ENCODE data around the gene RGS17.

The RGS17 gene

DNA sequence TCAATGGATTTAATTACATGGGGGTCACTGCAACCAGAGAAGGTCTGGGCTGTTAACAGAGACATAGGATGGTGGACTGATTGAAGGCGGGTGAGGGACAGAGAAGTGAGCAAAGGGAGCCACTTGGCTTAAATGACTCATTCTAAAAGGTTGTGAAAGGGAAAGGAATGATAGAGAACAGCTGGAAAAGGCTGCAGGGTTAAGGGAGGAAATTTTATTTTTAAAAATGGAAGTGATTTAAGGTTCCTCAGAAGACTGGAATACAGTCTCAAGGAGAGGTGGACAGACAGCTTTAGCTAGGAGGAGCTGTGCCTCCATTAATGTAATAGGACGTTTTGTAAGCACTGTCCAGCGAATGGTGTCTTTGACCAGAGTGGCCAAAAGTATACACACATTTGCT lies 46.7 kb downstream of the RGS17 start:
- DNase-seq (ENCODE audit: low read depth in 2 of 2) = no peak

DNA sequence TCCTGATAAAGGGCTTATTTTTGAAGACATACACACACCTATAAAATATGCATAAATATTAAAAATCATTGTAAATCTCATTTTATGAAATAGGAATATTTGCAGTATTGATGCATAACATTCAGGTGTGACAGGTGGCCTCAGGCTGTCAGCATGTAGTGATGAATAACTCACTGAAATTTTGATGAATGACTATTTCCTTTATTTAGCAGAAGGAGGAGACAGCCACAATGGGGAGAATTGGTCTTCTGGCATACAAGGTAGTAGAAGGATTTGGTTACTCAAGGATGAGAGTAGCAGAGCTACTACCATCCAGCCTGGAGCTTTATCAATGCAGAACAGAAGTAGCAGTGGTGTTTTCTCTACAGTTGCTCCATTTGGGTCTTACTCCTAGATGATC lies 47.2 kb downstream of the RGS17 start:
- no peak for DNase-seq (ENCODE audit: low read depth in 2 of 2)

DNA sequence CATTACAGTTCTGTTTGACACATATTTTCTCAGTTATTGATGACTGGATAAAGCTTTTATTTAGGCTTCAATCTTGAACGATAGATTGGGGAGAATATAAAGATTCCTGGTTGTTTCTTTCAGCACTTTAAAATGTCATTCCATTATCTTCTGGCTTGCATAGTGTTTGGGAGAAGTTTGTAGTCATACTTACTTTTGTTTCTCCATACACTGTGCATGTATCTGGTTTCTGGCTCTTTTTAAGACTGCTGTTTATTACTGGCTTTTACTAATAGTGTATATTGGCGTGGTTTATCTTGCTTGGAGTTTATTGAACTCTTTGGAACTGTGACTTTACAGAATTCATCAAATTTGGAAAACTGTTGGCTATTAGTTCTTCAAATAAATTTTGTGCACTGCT lies 49.2 kb downstream of the RGS17 start:
- no peak for DNase-seq (ENCODE audit: low read depth in 2 of 2)

DNA sequence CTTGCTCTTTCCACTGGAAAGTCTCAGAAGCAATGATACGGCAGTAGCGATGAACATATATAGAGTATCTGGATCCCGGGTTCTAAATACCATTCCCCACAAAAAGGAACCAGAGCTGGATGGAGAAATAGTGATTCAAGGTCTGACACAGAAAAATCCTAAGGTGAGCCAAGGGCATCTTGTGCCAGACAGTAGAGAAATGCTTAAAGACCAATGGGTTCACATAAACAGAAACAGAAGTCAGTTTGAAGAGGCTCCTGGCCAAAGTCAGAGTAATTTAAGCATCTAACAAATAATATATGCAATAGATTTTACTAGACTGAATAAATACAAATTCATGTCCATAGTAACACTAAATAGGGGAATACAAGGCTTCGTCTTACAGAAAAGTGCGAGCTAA lies 54.7 kb downstream of the RGS17 start:
- DNase-seq (ENCODE audit: low read depth in 2 of 2) = no peak

DNA sequence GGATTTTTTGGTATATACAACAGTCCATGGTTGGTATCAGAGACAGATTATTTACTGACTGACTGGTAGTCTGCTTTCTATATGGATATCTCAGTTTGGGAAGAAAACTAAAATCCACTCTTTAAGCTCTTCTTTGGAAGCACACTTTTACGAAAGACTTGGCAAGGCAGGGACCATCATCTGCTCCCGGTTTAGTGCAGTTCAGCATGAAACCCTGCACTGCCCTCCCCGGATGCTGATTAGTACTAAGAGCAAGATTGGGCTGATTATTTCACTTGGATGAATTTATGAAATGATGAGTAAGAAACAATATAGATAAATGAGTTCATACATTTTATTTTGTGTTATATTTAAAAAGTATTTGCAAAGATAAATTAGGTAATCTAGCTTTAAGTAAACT lies 56.3 kb downstream of the RGS17 start:
- no peak for DNase-seq (ENCODE audit: low read depth in 2 of 2)

DNA sequence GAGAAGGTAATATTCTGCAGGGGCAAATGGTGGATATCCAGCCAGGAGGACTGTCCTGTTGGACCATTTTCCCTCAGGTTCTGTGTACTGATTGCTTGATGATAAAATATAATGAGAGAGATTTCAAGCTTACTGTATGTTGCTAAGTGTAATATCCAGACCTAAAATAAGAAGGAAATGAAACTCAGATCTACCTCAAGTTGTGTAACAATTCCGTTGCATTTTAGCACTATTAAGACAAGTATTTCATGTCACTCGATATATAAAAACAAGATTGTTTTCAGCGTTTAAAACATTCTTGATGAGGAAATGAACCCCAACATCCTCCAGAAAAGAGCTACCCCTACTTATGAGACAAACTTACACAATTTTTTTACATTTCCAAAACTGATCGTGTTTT lies 57.2 kb downstream of the RGS17 start:
- no peak for DNase-seq (ENCODE audit: low read depth in 2 of 2)

DNA sequence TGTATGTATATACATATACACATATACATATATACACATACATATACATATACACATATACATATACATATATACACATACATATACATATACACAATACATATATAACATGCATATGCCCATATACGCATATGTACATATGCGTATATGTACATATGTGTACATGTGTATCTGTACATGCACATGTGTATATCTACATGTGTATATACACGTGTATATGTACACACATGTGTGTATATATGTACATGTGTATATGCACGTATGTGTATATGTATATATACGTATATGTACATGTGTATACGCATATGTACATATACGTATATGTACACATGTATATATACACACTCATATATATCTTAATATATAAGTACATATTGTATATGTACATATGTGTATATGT lies 60.3 kb downstream of the RGS17 start:
- DNase-seq (ENCODE audit: low read depth in 2 of 2) = no peak

DNA sequence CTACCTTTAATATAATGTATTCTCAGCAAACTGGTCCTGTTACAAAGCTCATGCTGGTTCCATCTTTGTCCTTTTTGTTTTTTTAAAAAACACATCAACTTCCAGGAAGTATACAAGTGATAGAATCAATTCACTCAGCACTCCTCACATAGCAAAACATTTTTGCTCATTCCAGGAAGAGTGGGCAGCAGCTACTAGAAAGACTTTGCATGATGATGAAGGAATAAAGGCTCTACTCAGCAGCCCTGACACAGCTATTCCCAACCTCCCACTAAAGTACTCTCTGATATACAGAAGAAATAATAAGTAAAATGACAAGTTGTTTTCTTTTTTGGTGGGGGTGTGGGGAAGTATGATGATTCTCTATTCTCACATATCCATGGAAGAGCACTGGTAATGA lies 61.2 kb downstream of the RGS17 start:
- DNase-seq (ENCODE audit: low read depth in 2 of 2) = no peak

DNA sequence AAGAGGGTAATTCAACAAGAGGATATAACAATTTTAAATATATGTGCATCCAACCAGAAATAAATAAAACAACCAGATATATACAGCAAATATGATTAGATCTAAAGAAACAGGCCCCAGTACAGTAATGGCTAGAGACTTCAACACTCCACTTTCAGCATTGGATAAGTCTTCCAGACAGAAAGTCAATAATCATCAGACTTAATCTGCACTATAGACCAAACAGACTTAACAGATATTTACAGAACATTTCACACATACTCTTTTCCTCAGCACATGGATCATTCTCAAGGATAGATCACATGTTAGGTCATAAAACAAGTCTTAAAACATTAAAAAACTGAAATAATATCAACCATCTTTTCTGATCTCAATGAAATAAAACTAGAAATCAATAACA lies 65.9 kb downstream of the RGS17 start:
- DNase-seq (ENCODE audit: low read depth in 2 of 2) = no peak

DNA sequence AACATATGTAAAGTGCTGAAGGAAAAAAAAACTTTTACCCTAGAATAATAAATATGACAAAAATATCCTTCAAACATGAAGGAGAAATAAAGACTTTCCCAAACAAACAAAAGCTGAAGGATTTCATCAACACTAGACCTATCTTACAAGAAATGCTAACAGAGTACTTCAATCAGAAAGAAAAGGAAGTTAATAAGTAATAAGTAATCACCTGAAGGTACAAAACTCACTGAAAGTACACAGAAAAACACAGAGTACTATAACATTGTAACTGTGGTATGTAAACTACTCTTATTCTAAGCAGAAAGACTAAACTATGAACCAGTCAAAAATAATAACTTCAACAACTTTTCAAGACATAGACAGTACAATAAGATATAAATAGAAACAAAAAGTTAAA lies 67.1 kb downstream of the RGS17 start:
- no peak for DNase-seq (ENCODE audit: low read depth in 2 of 2)

DNA sequence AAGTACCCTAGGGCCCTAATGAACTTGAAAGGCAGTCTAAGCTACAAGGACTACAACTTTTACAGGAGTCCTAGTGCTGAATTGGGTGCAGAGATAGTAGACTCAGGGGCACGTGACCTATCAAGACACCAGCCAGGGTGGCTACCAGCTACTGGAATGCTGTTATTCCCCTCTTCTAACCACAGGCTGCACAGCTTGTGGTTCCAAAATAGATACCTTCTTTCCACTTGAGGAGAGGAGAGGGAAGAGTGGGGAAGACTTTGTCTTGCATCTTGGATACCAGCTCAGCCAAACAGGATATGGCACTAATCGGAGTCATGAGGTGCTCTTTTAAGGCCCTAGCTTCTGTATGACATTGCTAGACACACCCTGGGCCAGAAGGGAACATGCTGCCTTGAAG lies 68.6 kb downstream of the RGS17 start:
- no peak for DNase-seq (ENCODE audit: low read depth in 2 of 2)

DNA sequence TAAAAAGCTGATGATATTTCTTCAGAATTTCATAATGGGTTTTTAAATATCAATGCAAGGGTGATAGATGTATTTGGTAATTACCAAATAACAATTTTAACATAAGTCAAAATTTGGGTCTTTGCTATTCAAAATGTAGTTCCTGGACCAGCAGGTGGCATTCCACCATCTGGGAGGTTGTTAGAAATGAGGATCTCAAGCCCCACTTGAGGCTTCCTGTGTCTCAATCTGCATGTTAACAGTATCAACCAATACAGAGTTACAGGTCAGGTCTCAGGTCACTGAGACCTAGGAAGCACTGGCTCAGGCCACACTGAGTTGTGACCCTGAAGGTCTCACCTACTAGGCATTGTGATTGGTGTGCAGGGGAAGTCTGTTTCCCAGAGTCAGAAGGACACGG lies 71.3 kb downstream of the RGS17 start:
- no peak for DNase-seq (ENCODE audit: low read depth in 2 of 2)

DNA sequence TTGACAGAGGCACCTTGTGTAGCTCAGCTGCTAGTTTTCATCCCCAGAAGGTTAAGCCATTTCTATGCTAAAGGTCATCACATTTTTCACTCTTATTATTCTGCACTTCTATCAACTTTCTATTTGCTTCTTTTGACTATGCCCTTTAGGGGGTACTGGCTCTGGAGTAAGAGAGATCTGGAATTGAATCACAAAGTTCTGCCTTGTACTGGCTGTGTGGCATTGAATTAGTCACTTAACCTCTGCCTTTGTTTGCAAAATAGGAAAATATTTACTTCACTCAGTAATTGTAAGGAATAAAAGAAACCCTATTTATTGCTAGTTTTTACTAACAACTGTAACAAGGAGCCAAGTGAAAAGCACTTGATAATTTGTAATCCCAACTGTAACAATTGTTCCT lies 71.8 kb downstream of the RGS17 start:
- DNase-seq (ENCODE audit: low read depth in 2 of 2) = no peak

DNA sequence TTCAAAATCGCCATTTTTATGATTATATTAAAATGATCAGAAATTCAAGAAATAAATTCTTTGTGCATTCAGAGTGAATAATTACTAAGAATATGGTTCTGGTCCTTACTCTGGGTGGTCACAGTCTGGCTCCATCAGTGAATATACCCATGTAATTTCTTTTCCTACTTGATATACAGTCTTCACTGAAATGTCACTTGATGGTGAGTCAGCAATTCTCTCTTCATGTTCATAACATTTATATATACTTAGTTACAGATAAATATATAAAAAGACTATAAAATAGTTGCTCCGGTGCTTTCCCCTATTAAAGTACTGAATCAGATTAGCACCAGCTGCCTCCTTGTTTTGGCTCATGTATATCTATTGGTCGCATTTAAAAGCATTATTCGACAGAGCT lies 72.2 kb downstream of the RGS17 start:
- DNase-seq (ENCODE audit: low read depth in 2 of 2) = no peak

DNA sequence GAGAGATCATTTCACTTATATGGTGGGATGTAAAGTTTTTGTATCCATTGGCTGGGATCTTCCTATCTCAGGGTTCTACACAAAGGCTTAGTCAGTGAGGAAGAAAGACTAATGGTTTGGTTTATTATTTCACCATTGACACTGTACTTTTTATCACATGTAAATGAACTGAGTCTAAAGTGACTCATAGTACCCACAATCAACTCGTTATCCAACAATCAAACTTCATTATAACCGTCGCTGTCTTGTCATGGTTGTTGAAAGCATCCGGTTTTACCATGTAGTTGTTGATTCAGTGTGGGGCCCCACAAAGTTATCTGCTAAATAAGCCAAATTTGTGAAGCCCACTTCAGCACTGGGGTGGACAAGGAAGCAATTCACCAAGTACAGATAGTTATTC lies 72.8 kb downstream of the RGS17 start:
- no peak for DNase-seq (ENCODE audit: low read depth in 2 of 2)

DNA sequence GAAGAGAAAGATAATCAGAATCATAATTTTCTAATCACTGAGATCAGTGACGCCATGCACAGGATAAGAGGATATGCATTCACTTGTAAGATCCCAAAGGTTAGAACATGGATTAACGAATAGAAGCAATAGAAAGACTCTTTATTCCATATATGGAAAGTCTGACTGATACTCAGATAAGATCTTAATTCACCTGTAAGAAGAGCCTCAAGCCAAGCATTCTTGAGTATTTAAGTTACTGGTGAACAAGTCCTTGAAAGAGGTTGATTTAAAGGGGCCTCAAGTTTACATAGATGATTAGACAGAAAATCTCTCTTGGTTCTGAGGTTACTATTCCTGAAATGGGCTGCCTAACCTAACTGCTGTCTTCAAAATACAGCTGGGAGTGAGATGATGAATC lies 74.8 kb downstream of the RGS17 start:
- no peak for DNase-seq (ENCODE audit: low read depth in 2 of 2)

DNA sequence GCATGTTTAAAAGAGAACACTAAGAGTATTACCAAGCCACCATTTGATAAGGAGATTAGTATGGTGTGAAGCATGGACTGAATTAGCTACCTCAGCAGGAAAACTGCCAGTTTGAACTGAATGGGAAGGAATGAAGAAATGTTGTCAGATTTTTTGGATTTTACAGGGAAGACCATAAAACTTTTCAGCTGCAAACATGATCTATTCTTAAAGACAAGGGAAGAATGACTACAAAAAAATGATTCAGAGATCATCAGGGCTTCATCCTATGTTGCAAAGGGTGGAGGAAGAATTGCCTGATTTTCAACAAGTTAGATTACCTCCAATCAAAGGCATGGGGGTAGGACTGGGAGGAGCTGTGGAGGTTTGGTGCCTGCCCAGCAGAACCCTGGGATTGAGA lies 79.3 kb downstream of the RGS17 start:
- no peak for DNase-seq (ENCODE audit: low read depth in 2 of 2)

DNA sequence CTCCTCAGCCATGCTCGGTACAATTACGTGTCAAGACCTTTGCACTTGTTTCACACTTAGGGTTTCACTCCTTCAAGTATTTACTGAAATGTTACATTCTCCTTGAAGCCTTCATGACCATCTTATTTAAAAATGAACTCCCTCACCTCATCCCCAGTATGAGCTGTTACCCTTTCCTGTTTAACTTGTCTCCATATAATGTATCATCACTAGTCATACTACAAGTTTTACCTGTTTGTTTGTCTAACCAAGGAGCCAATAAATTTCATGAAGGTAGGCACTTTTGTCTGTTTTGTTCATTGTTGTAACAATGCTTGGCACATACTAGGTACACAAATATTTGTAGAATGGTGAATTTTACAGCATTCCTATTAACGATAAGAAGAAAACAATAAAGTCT lies 82.5 kb downstream of the RGS17 start:
- DNase-seq (ENCODE audit: low read depth in 2 of 2) = no peak

DNA sequence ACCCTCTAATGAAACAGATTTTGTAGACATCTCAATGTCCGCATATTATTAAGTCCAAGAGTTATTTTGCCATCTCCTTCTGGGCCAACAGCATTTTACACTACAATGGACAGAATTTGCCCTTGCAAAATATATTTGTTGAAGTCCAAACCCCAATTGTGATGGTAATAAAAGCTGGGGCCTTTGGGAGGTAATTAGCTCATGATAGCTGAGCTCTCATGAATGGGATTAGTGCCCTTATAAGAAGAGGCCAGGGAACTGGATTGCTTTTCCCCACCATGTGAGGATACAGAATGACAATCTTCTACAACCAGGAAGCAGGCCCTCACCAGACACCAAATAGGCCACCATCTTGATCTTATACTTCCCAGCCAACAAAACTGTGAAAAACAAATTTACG lies 83.7 kb downstream of the RGS17 start:
- no peak for DNase-seq (ENCODE audit: low read depth in 2 of 2)

DNA sequence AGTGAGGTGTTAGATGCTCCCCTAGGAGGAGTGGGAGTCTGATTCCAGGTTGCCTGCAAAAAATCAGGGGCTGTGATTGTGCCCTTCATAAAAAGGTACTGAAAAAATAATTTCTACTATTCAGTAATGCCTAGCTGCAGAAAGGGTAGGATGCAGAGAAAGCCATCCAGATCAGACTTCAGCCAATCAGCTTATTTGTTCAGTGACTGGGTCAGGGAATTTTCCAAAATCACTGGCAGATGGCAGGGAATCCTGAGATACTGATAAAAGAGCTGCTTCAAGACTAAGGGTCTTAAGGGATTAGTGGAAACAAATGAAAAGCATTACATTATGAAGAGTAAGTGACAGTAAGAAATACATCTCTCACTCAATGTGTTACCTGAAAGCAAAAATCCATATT lies 85.8 kb downstream of the RGS17 start:
- DNase-seq (ENCODE audit: low read depth in 2 of 2) = no peak

DNA sequence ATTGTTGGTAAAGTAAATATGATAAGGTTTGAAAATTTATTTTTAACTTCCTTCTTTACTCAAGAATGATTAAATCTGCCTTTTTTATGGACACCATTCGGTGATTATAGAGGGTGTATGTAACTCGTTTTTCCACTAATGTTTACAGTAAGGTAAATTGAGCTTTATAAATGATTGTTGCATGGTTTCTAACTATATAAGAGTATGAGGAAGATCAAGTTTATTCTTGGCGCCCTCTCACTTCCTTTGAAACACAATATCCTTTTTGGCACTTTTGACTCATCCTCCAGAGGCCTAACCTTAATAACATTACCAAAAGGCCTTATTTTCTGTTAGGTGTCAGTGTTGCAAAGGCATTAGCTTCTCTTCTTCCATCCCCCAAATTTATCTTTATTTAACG lies 86.8 kb downstream of the RGS17 start:
- DNase-seq (ENCODE audit: low read depth in 2 of 2) = no peak

DNA sequence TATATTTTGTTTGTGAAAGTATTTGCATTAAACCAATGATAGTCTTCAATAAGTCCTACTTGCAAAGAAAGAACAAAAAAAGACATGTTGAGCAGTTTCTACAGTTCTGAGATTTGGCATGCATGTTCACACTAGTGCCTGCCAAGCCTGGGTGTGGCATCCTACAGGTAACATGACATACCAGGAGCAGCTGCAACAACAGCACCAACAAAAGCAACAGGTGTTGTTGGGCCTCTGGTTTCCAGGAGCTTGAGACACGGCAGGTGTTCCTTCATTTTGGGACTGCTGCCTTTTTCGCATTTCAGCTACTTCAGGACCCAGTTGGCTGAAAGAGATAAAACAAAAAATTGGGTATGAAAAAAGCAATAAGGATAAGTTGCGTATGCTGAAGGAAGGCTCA lies 87.4 kb downstream of the RGS17 start:
- DNase-seq (ENCODE audit: low read depth in 2 of 2) = no peak

DNA sequence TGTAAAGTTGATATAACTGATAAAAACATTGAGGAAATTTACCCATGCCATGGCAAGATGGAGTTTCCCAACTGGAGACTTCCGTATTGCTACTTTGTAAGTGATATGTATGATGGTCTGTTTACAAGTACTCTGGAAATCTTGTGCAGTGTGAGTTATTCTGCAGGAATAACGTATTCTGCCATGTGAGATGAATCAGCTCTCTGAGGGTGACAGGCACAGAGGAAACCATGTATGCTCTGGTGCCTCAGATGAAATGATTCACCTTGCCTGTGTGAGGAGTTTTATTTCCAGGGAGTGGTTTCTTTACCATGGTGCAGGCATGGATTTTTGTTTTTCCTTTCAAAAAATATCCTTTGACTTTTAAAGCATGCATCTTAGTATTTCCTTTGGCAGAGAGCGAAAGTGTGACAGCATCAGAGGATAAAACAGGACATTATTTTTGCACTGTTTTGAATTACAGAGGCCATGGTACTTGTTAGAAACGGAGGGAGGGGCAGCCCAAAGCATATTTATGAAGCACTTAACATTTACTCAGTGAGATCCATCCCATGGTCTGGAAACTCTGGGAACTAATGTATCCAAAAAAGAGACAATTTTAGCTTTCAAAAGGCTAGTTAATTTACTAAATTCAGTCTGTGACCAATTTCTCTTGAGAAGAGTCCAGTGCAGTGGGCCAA lies 92.6 kb downstream of the RGS17 start:
- DNase-seq (ENCODE audit: low read depth in 2 of 2) = no peak

DNA sequence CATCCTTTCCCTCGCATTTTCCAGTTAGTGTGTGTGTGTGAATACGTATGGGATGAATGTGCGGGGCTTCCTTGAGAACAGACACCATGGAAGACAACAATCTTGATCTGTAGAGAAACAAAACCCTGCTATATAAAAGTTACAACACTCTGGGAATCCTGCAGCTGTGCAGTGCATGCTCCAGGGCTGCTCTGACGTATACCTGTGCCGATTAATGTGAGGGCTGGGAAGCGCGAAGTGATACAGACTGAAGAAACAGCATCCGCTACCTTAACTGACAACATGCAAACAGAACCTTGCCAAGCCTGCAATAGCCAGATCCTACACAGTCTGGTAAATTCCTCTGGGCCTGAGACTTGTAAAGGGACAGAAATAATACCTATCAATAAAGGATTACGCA lies 96.9 kb downstream of the RGS17 start:
- DNase-seq (ENCODE audit: low read depth in 2 of 2) = no peak

All from stimulated activated CD4-positive, alpha-beta T cell treated with anti-CD3 and anti-CD28 coated beads, Interleukin-15, amount 100 ng/mL, for 48 hours (primary cell).